ENCODE results near the gene TMEM138. TPM values are rescaled to one million over a fixed set of nuclear protein-coding genes. Genes with fewer than 3 reads are reported as not detected.

Gene TMEM138
- polyA plus RNA-seq, 1 donor = 59.2 TPM

GRCh38 chr11:61404103-61404502 lies 41.9 kb downstream of the TMEM138 start:
- no peak for DNase-seq

GRCh38 chr11:61404641-61405040 lies 42.5 kb downstream of the TMEM138 start:
- no peak for DNase-seq

DNA sequence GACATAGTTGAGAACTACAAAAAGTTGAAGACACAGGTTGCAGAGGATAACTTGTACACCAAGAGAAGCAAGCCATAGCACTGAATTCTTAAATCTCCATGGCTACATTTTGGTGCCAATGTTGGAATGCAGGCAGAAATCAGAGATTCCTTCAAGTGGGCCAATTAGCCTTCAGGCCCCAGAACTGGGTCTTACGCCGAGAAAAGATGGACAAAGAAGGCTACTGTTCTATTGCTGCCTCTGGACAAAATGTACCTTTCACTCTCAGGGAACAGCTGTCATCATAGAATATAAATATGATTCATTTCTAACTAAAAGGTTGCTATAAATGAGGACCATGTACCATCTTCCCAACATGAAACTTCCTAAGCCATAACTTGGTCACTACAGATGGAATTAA lies 43.9 kb downstream of the TMEM138 start:
- no peak for DNase-seq

DNA sequence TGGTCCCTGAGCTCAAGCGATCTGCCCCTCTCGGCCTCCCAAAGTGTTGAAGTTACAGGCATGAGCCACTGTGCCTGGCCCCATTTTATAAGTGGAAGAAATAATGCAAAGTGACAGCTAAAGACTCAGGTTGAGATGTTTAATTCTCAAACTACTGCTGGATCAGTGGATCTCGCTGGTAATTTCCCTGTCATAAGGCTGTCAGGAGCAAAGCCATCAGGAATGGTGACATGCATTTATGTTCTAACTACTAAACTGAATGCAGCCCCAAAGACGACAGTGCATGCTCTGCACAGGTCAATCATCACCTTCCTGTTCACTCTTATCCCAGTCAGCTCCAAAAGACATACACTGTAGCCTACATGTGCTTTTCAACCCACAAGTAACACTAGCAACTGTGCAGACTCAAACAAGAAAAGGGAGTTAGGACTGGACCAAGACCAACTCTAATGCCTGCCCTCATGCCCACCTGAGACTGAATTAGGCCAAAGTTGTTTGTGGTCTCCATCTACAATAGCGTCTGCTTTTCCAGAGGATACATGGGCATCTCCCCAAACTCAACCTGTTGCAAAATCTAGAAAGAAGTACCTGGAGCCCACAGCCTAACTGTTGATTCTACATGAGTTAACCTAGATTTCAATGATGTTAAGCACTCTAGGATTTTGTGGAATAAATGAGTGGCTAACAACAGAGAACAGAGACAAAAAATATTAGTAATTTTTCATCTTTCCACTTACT lies 45.0 kb downstream of the TMEM138 start:
- no peak for DNase-seq

GRCh38 chr11:61411589-61411988 lies 49.4 kb downstream of the TMEM138 start:
- no peak for DNase-seq

DNA sequence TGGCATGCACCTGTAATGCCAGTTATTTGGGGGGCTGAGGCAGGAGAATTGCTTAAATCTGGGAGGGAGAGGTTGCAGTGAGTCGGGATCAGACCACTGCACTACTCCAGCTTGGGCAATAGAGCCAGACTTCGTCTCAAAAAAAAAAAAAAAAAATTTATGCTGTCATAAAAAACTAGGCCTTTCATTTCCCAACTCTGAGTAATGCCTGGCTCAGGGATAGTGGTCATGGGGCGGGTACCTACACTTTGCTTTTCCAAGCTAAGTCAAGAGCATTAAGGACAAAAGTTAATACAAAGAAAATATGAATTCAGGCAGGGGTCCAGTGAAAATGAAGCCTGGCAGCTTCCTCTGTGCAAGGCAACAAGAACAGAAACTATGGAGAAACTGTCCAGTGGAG lies 51.3 kb downstream of the TMEM138 start:
- DNase-seq = no peak

DNA sequence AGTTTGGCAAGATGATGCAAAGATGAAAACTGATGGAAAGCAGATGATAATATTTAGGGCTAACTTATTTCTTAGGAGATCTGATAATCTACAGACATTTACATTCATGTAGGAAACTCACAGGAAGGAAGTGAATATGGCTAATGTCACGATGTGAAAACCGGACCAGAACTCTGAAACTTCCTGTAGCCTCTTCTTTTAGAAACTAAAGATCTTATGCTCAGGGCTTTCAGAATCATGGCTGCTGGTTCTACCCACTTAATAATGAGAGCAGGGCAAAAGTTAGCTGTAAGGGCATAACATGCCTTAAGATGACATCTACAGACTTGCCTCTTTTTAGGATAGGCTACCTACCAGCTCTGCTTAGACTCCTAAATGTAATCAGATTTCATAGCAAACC lies 52.4 kb downstream of the TMEM138 start:
- no peak for DNase-seq

GRCh38 chr11:61415381-61415780 lies 53.2 kb downstream of the TMEM138 start:
- DNase-seq = no peak

GRCh38 chr11:61416941-61417340 lies 54.8 kb downstream of the TMEM138 start:
- DNase-seq = no peak

DNA sequence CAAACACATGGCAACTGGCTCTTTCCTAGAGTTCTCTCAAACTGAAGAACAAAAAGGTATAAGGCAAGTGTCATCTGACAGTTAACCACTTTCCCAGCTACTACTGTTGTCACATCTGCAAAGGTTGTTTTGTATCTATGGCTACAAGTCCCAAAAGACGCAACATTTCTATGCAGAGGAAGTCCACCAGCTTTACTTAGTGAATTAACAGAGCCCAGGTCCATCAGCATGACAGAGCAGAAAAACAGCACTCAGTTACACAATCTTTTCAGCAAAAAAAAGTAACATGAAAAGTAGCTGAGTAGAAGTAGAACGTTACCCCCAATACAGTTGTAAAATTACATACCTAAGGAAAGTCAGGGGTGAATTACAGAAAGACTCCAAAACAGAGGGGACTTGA lies 55.5 kb downstream of the TMEM138 start:
- no peak for DNase-seq

DNA sequence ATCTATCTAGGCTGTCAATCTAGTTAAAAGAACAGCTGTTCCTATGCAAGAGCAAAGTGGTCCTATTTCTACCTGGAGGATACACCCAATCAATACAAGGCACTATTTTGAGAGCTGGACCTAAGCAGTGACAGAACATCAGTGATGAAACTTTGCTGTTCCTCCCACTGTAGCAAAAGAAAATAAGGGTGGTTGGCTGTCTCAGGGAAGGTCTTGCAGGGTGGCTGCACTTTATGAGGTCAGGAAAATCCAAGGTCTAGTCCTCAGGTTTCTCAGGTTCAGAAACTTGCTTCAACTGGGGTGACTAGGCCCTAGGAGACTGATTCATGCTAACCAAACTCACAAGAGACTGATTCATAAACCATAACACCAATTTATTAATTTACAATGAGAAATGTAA lies 56.0 kb downstream of the TMEM138 start:
- no peak for DNase-seq

Other genes with a start within 250 kb of the TMEM138 start
- 16.7 TPM for gene VPS37C, start 200.9 kb upstream of the TMEM138 start, polyA plus RNA-seq (ENCODE audit: insufficient read length)
- 0.18 TPM for gene PGA3, start 158.9 kb upstream of the TMEM138 start, polyA plus RNA-seq (ENCODE audit: insufficient read length)
- gene PGA4, start 140.0 kb upstream of the TMEM138 start, polyA plus RNA-seq (ENCODE audit: insufficient read length) = 0.28 TPM
- 0.37 TPM for gene PGA5, start 121.2 kb upstream of the TMEM138 start, polyA plus RNA-seq (ENCODE audit: insufficient read length)
- 4.7 TPM for gene VWCE, start 67.1 kb upstream of the TMEM138 start, polyA plus RNA-seq (ENCODE audit: insufficient read length)
- 230 TPM for gene DDB1, start 29.3 kb upstream of the TMEM138 start, polyA plus RNA-seq (ENCODE audit: insufficient read length)
- gene TKFC, start 29.1 kb upstream of the TMEM138 start, polyA plus RNA-seq (ENCODE audit: insufficient read length) = 58.3 TPM
- 30.2 TPM for gene CYB561A3, start 492 bp upstream of the TMEM138 start, polyA plus RNA-seq (ENCODE audit: insufficient read length)
- gene TMEM216, start 30.2 kb downstream of the TMEM138 start, polyA plus RNA-seq (ENCODE audit: insufficient read length) = 33.3 TPM
- gene CPSF7, start 67.6 kb downstream of the TMEM138 start, polyA plus RNA-seq (ENCODE audit: insufficient read length) = 129 TPM
- gene SDHAF2, start 67.8 kb downstream of the TMEM138 start, polyA plus RNA-seq (ENCODE audit: insufficient read length) = 44.5 TPM
- gene LRRC10B, start 146.4 kb downstream of the TMEM138 start, polyA plus RNA-seq (ENCODE audit: insufficient read length) = 0.63 TPM
- 4.7 TPM for gene SYT7, start 218.7 kb downstream of the TMEM138 start, polyA plus RNA-seq (ENCODE audit: insufficient read length)

All from left kidney (tissue), 2 donors.